Effector CD4-positive, alpha-beta T cell (primary cell): ENCODE data around the gene RAD51B.
"Not testable (repeated sequence)": the region's sequence is repeated elsewhere in the genome, so short reads cannot be mapped to it uniquely, and the experiment has no call there.

ENCODE experiments used
- DNase-seq: peaks from one replicate; pipeline ENCODE4 v3.0.0-alpha.2; 2020

RAD51B gene

GRCh38 chr14:68423686-68424085 lies 604.1 kb downstream of the RAD51B start:
- no peak for DNase-seq

- DNase-seq = no peak
These were observed 605.0 kb downstream of the RAD51B start for GRCh38 chr14:68424443-68425172.

- DNase-seq = no peak
These were observed 607.3 kb downstream of the RAD51B start for GRCh38 chr14:68426661-68427549.

GRCh38 chr14:68427550-68427890 lies 607.9 kb downstream of the RAD51B start:
- DNase-seq = no peak

GRCh38 chr14:68428900-68429299 lies 609.3 kb downstream of the RAD51B start:
- not testable (repeated sequence) for DNase-seq

- not testable (repeated sequence) for DNase-seq
These were observed 614.6 kb downstream of the RAD51B start for GRCh38 chr14:68434173-68434572.

- not testable (repeated sequence) for DNase-seq
These were observed 616.1 kb downstream of the RAD51B start for GRCh38 chr14:68435631-68436030.

- DNase-seq = no peak
These were observed 620.1 kb downstream of the RAD51B start for GRCh38 chr14:68439676-68440075.

- no peak for DNase-seq
These were observed 621.2 kb downstream of the RAD51B start for GRCh38 chr14:68440820-68441219.

- no peak for DNase-seq
These were observed 622.0 kb downstream of the RAD51B start for GRCh38 chr14:68441542-68441941.

GRCh38 chr14:68442828-68443629 lies 623.5 kb downstream of the RAD51B start:
- DNase-seq = no peak

GRCh38 chr14:68444449-68445168 lies 625.0 kb downstream of the RAD51B start:
- no peak for DNase-seq

- no peak for DNase-seq
These were observed 626.9 kb downstream of the RAD51B start for GRCh38 chr14:68446243-68447040.

GRCh38 chr14:68447581-68448251 lies 628.1 kb downstream of the RAD51B start:
- no peak for DNase-seq

- DNase-seq = no peak
These were observed 628.8 kb downstream of the RAD51B start for GRCh38 chr14:68448252-68448902.

GRCh38 chr14:68449561-68450181 lies 630.1 kb downstream of the RAD51B start:
- DNase-seq = no peak

- no peak for DNase-seq
These were observed 631.0 kb downstream of the RAD51B start for GRCh38 chr14:68450391-68451120.

GRCh38 chr14:68451696-68452373 lies 632.3 kb downstream of the RAD51B start:
- DNase-seq = no peak

GRCh38 chr14:68458253-68458652 lies 638.7 kb downstream of the RAD51B start:
- DNase-seq = no peak
